Measurements from ENCODE around the gene PLD2. TPM values are rescaled to one million over a fixed set of nuclear protein-coding genes. Genes with fewer than 3 reads are reported as not detected.

The PLD2 gene
- total and polyA plus RNA-seq, 10 of the 15 experiments (the other 5 are each of a cell fraction or from before 2014, with no cell fraction given): 0.71 to 16.5 (median 7.0) TPM

GRCh38 chr17:4870855-4871254 is 63.9 kb downstream of the PLD2 start:
- H3K9ac ChIP-seq (ENCODE audit: control insufficient read depth, insufficient read depth, low read length): no peak overlapping the region
- no peak for TF ChIP-seq REST (IDR thresholded peaks at IDR 0.05; ENCODE audit: low read depth, low read length)
- no peak for TF ChIP-seq HSF1 (IDR thresholded peaks at IDR 0.05; ENCODE audit: low read depth, low read length)
- no peak for TF ChIP-seq STAT3 (IDR thresholded peaks at IDR 0.05; ENCODE audit: low read depth, low read length)
- TF ChIP-seq ATF7 (IDR thresholded peaks at IDR 0.05; ENCODE audit: low read depth): no peak
- 0 out of 4 replicates have a peak, but pooled peaks cover 0 to 3% of the 10 kb centered on the region in 2 experiments for H3K36me3 ChIP-seq (ENCODE audit: control insufficient read depth in 2 of 2, insufficient read depth in 2 of 2, low read length in 1 of 2)
- no peak overlapping the region for H3K4me2 ChIP-seq (ENCODE audit: control insufficient read depth, insufficient read depth)
- H3K4me3 ChIP-seq: no peak overlapping the region
- FAIRE-seq (no peak), DNase-seq (ENCODE audit: low read depth, low spot score) (no peak), ATAC-seq (no peak)
- ChIA-PET SMC1A (ENCODE audit: uncharacterized antibody, unreplicated experiment) (no interaction called here), POLR2A (interaction anchor here (0.7 kb wide), 1 partner anchor 84 kb away, joined by 4 read pairs; no protein-coding TSS in a partner anchor), RAD21 (ENCODE audit: unreplicated experiment) (interaction anchor here (1.0 kb wide), 1 partner anchor 304 kb away, joined by 3 read pairs; no protein-coding TSS in a partner anchor), CTCF (no interaction called here)
- no peaks in the 10 kb centered on the region for H4K20me1 ChIP-seq (ENCODE audit: control insufficient read depth, insufficient read depth)
- H2AFZ ChIP-seq (ENCODE audit: control insufficient read depth, low read depth, low read length): no peak overlapping the region
- H3K27ac ChIP-seq (ENCODE audit: control insufficient read depth, insufficient read depth): no peak overlapping the region
- intact Hi-C loops (cut with micrococcal nuclease; ENCODE audit: unreplicated experiment): no loop called here
- H3K4me1 ChIP-seq (ENCODE audit: control insufficient read depth, insufficient read depth, low read length): no peaks in the 10 kb centered on the region
- in situ Hi-C loops (cut with MboI): no loop called here
- H3K79me2 ChIP-seq (ENCODE audit: control insufficient read depth, insufficient read depth, low read length): no peaks in the 10 kb centered on the region
- BruUV-seq (replicated peaks): no TSS peak
- WGBS (ENCODE audit: insufficient coverage, insufficient replicate concordance, low lambda C conversion rate, missing lambda C conversion rate): 67% methylated on average over 2 of the region's 2 CpGs
- no peaks in the 10 kb centered on the region for H3K9me3 ChIP-seq (replicated peaks; ENCODE audit: control insufficient read depth, insufficient read depth, low read length)
- H3K27me3 ChIP-seq (replicated peaks in 1 of 2; ENCODE audit: control insufficient read depth in 2 of 2, insufficient read depth in 2 of 2, low read length in 1 of 2): no peaks in the 10 kb centered on the region
